ENCODE results near the gene PHYKPL. TPM values are rescaled to one million over a fixed set of nuclear protein-coding genes. Genes with fewer than 3 reads are reported as not detected.
A peak's percentile ranks its signal among the peaks of the same experiment; 100 is the strongest.

The PHYKPL gene
- total RNA-seq, 1 experiment from 2014 or later: 112 TPM

GRCh38 chr5:178215280-178216002, 17.2 kb downstream of the PHYKPL start:
- no peaks in the 10 kb centered on the region for H3K9me3 Mint-ChIP-seq (ENCODE audit: unreplicated experiment)
- ChIA-PET CTCF (interaction anchor here (0.5 to 1.5 kb wide), 2 partner anchors 11 to 13 kb away, joined by 3 to 5 read pairs; no protein-coding TSS in a partner anchor), POLR2A (interaction anchor here (0.6 to 4.3 kb wide), 7 partner anchors 9 to 68 kb away, joined by 3 to 20 read pairs (median 8); partner anchors contain the start of genes HNRNPAB and PHYKPL)
- DNase-seq (ENCODE audit: unreplicated experiment): no peak
- no peak for TF ChIP-seq CTCF (IDR thresholded peaks at IDR 0.05; ENCODE audit: unreplicated experiment)
- H3K27me3 Mint-ChIP-seq (ENCODE audit: insufficient read depth, unreplicated experiment): no peaks in the 10 kb centered on the region
- no TSS peak for BruUV-seq (replicated peaks)
- H3K4me1 Mint-ChIP-seq (ENCODE audit: insufficient read depth, unreplicated experiment): peaks cover 6% of the 10 kb centered on the region
- H3K27ac Mint-ChIP-seq (ENCODE audit: low read depth, unreplicated experiment): peak overlapping the region; percentile 54
- peaks cover 87% of the 10 kb centered on the region for H3K36me3 Mint-ChIP-seq (ENCODE audit: insufficient read depth, unreplicated experiment)
- intact Hi-C loops (cut with micrococcal nuclease): no loop called here
- H3K4me3 Mint-ChIP-seq (ENCODE audit: unreplicated experiment): no peak overlapping the region

GRCh38 chr5:178214160-178214803, 18.3 kb downstream of the PHYKPL start:
- H3K27ac Mint-ChIP-seq (ENCODE audit: low read depth, unreplicated experiment): peak overlapping the region; percentile 61
- no peaks in the 10 kb centered on the region for H3K27me3 Mint-ChIP-seq (ENCODE audit: insufficient read depth, unreplicated experiment)
- TF ChIP-seq CTCF (IDR thresholded peaks at IDR 0.05; ENCODE audit: unreplicated experiment): no peak
- no peak overlapping the region for H3K4me3 Mint-ChIP-seq (ENCODE audit: unreplicated experiment)
- no peaks in the 10 kb centered on the region for H3K9me3 Mint-ChIP-seq (ENCODE audit: unreplicated experiment)
- peaks cover 93% of the 10 kb centered on the region for H3K36me3 Mint-ChIP-seq (ENCODE audit: insufficient read depth, unreplicated experiment)
- peaks cover 6% of the 10 kb centered on the region for H3K4me1 Mint-ChIP-seq (ENCODE audit: insufficient read depth, unreplicated experiment)
- BruUV-seq (replicated peaks): no TSS peak
- POLR2A ChIA-PET: interaction anchor here (1.2 to 4.3 kb wide), 5 partner anchors 8 to 29 kb away, joined by 5 to 24 read pairs (median 6); partner anchors contain the start of genes HNRNPAB and PHYKPL
- intact Hi-C loops (cut with micrococcal nuclease): no loop called here
- no peak for DNase-seq (ENCODE audit: unreplicated experiment)
- CTCF ChIA-PET: interaction anchor here (0.6 to 0.8 kb wide), 3 partner anchors 16 to 133 kb away, joined by 3 to 4 read pairs (median 3); no protein-coding TSS in a partner anchor

- CTCF ChIA-PET: interaction anchor here (0.6 to 0.8 kb wide), 3 partner anchors 16 to 132 kb away, joined by 3 to 4 read pairs (median 3); no protein-coding TSS in a partner anchor
- intact Hi-C loops (cut with micrococcal nuclease): no loop called here
- no TSS peak for BruUV-seq (replicated peaks)
Measured at GRCh38 chr5:178213748-178214151, 18.9 kb downstream of the PHYKPL start.

More at GRCh38 chr5:178213748-178214151, 18.9 kb downstream of the PHYKPL start:
- Mint-ChIP-seq H3K4me1 (ENCODE audit: insufficient read depth, unreplicated experiment) (peaks cover 7% of the 10 kb centered on the region), H3K36me3 (ENCODE audit: insufficient read depth, unreplicated experiment) (peaks cover 93% of the 10 kb centered on the region), H3K27ac (ENCODE audit: low read depth, unreplicated experiment) (peak overlapping the region; percentile 61), H3K4me3 (ENCODE audit: unreplicated experiment) (no peak overlapping the region), H3K9me3 (ENCODE audit: unreplicated experiment) (no peaks in the 10 kb centered on the region), H3K27me3 (ENCODE audit: insufficient read depth, unreplicated experiment) (no peaks in the 10 kb centered on the region)
- DNase-seq (ENCODE audit: unreplicated experiment): no peak
- POLR2A ChIA-PET: interaction anchor here (0.6 to 4.3 kb wide), 9 partner anchors 8 to 137 kb away, joined by 3 to 24 read pairs (median 5); partner anchors contain the start of genes HNRNPAB and PHYKPL
- no peak for TF ChIP-seq CTCF (IDR thresholded peaks at IDR 0.05; ENCODE audit: unreplicated experiment)

Measured in MCF 10A (cell line).